Neuronal stem cell (in vitro differentiated cells): Measurements from ENCODE around the gene STT3A.

ENCODE experiments used
- DNase-seq: peaks from one replicate; pipeline ENCODE4 v3.0.0-alpha.2; 2013; ENCODE audit warnings: low spot score
- H2AFZ ChIP-seq: one replicate; pipeline ENCODE4 v1.6.1; 2013; ENCODE audit warnings: mild to moderate bottlenecking, low read length, inconsistent platforms
- H2AK5ac ChIP-seq: 2 replicates; pipeline ENCODE4 v1.6.1; 2013; ENCODE audit warnings: low read depth, mild to moderate bottlenecking, inconsistent platforms, low read length, moderate library complexity, mixed read lengths
- H2BK120ac ChIP-seq: 2 replicates; pipeline ENCODE4 v1.6.1; 2013; ENCODE audit warnings: low read depth, mild to moderate bottlenecking, inconsistent platforms, low read length, moderate library complexity, mixed read lengths
- H2BK12ac ChIP-seq: one replicate; pipeline ENCODE4 v1.6.1; 2013; ENCODE audit warnings: low read length, inconsistent platforms
- H2BK15ac ChIP-seq: 2 replicates; pipeline ENCODE4 v1.6.1; 2013; ENCODE audit warnings: mild to moderate bottlenecking, low read length, inconsistent platforms, mixed read lengths
- H2BK5ac ChIP-seq: one replicate; pipeline ENCODE4 v1.6.1; 2013; ENCODE audit warnings: inconsistent platforms, mild to moderate bottlenecking, low read length, moderate library complexity
- H3K14ac ChIP-seq: one replicate; pipeline ENCODE4 v1.6.1; 2013; ENCODE audit warnings: low read length, inconsistent platforms
- H3K18ac ChIP-seq: 2 replicates; pipeline ENCODE4 v1.6.1; 2013; ENCODE audit warnings: low read length, inconsistent platforms
- H3K23ac ChIP-seq: 2 replicates; pipeline ENCODE4 v1.6.1; 2013; ENCODE audit warnings: low read depth, mild to moderate bottlenecking, mixed read lengths, low read length, inconsistent platforms; ENCODE audit not compliant: poor library complexity
- H3K27ac ChIP-seq: replicated peaks from 3 replicates; pipeline ENCODE4 v1.5.1; 2013; ENCODE audit warnings: low read length, inconsistent platforms
- H3K27me3 ChIP-seq, 3 experiments: 2 replicates each; pipeline ENCODE4 v1.6.1; 2013; ENCODE audit warnings: low read length in 3 of 3, mild to moderate bottlenecking in 2 of 3, inconsistent platforms in 1 of 3, low read depth in 1 of 3, mixed read lengths in 1 of 3, moderate library complexity in 1 of 3; ENCODE audit not compliant: control insufficient read depth in 3 of 3, insufficient read depth in 3 of 3
- H3K36me3 ChIP-seq, 2 donors: replicated peaks in 1 of 2; 2 replicates each; pipeline ENCODE4 v1.6.1; 2013; ENCODE audit warnings: low read length in 2 of 2; ENCODE audit not compliant: control insufficient read depth in 2 of 2, insufficient read depth in 2 of 2
- H3K4ac ChIP-seq: 2 replicates; pipeline ENCODE4 v1.6.1; 2013; ENCODE audit warnings: inconsistent platforms, mild to moderate bottlenecking, low read length, moderate library complexity
- H3K4me1 ChIP-seq, 2 donors: 1 replicate in 1 of 2; 2 replicates in 1 of 2; pipeline ENCODE4 v1.6.1; 2013; ENCODE audit warnings: low read length in 2 of 2, low read depth in 1 of 2; ENCODE audit not compliant: control insufficient read depth in 2 of 2, insufficient read depth in 1 of 2
- H3K4me2 ChIP-seq: one replicate; pipeline ENCODE4 v1.6.1; 2013; ENCODE audit warnings: mild to moderate bottlenecking, low read length, inconsistent platforms; ENCODE audit not compliant: insufficient read depth, poor library complexity, severe bottlenecking
- H3K4me3 ChIP-seq, 2 donors: 2 replicates each; pipeline ENCODE4 v1.5.1; 2013; ENCODE audit warnings: low read length in 2 of 2, mild to moderate bottlenecking in 2 of 2, inconsistent platforms in 1 of 2, moderate library complexity in 1 of 2
- H3K79me1 ChIP-seq: one replicate; pipeline ENCODE4 v1.6.1; 2013; ENCODE audit warnings: low read depth, mild to moderate bottlenecking, inconsistent platforms, low read length, moderate library complexity
- H3K9ac ChIP-seq: one replicate; pipeline ENCODE4 v1.6.1; 2013; ENCODE audit warnings: mild to moderate bottlenecking, low read depth, low read length, inconsistent platforms; ENCODE audit not compliant: poor library complexity
- H3K9me3 ChIP-seq, 2 donors: replicated peaks in 1 of 2; 2 replicates each; pipeline versions ENCODE3 to v1.6.1; 2013; ENCODE audit warnings: low read length in 2 of 2, mild to moderate bottlenecking in 2 of 2, inconsistent platforms in 1 of 2, low read depth in 1 of 2, mixed read lengths in 1 of 2, moderate library complexity in 1 of 2; ENCODE audit not compliant: control insufficient read depth in 2 of 2, insufficient read depth in 1 of 2
- H4K8ac ChIP-seq: one replicate; pipeline ENCODE4 v1.6.1; 2013; ENCODE audit warnings: low read depth, mild to moderate bottlenecking, inconsistent platforms, low read length, moderate library complexity
- H4K91ac ChIP-seq: one replicate; pipeline ENCODE4 v1.6.1; 2013; ENCODE audit warnings: low read length, low read depth, mild to moderate bottlenecking, inconsistent platforms; ENCODE audit not compliant: poor library complexity
- WGBS, 2 donors: extraction: QIAGEN DNeasy Blood & Tissue Kit; methylation state at CpG; one replicate each; pipeline ENCODE4 v1.1.7; 2013; ENCODE audit warnings: missing lambda C conversion rate in 2 of 2, mixed read lengths in 1 of 2; ENCODE audit not compliant: insufficient read length in 2 of 2, insufficient replicate concordance in 1 of 2; ENCODE audit errors: extremely low coverage in 2 of 2; 5-methylcytosine and 5-hydroxymethylcytosine counted together

Gene STT3A

DNA sequence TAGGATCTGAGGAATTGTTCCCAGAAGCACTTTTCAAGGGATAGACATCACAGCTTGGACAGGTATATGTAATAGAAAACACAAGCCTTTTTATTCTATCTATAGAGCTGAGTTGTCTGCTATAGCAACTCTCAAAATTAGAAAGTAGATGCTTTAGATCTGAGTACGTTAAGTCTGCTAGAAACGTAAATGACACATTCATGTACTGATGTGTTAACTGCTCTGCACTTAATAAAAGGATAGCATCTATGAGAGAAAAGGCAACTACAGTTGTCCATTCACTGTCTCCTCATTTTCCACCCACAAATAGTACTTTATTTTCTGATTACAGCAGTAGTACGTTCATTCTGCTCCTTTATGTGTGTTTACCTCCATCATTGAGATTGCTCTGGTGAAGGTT is 6.0 kb upstream of the STT3A start:
- H3K4ac ChIP-seq, result no peak overlapping the region
- no peaks in the 10 kb centered on the region for H3K79me1 ChIP-seq
- DNase-seq, result no peak
- H3K14ac ChIP-seq, result no peak overlapping the region
- no peak overlapping the region for H2BK12ac ChIP-seq
- no peak overlapping the region for H3K18ac ChIP-seq
- no peak overlapping the region for H3K27ac ChIP-seq
- no peak overlapping the region for H4K91ac ChIP-seq
- no peak overlapping the region for H3K4me3 ChIP-seq
- no peak overlapping the region for H3K9ac ChIP-seq
- H3K4me2 ChIP-seq, result no peak overlapping the region
- no peak overlapping the region for H3K23ac ChIP-seq
- no peaks in the 10 kb centered on the region for H3K9me3 ChIP-seq
- no CpG with 5 or more reads among the region's 3 CpGs for WGBS, 2 donors
- no peak overlapping the region for H2AFZ ChIP-seq
- H2BK5ac ChIP-seq, result no peak overlapping the region
- H2BK120ac ChIP-seq, result no peak overlapping the region
- H3K4me1 ChIP-seq, result peaks cover 2 to 6% of the 10 kb centered on the region in 2 donors
- H3K27me3 ChIP-seq, result no peaks in the 10 kb centered on the region
- H3K36me3 ChIP-seq, result peaks cover 7 to 37% of the 10 kb centered on the region in 2 donors
- no peak overlapping the region for H2AK5ac ChIP-seq
- no peak overlapping the region for H2BK15ac ChIP-seq
- H4K8ac ChIP-seq, result no peak overlapping the region

DNA sequence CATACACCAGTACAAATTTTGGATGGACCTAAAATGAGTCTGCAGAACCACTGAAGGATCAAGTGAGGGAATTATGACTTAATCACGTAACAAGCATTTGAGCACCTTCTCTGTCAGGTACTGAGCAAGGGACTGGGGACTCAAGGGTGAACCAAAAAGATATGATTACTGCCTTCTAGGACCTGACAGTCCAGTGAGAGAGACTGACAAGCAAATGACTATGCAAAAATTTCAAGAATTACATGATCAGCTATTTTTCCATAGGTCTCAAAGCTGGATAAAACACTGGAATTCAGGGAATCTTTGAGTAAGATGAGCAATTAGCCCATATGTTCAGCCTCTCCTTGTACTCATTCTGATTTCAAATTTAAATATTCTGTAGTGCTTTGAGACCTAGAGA is 5.2 kb upstream of the STT3A start:
- no peak overlapping the region for H3K27ac ChIP-seq
- H2BK120ac ChIP-seq, result no peak overlapping the region
- H2BK15ac ChIP-seq, result no peak overlapping the region
- no CpG with 5 or more reads among the region's 1 CpG for WGBS, 2 donors
- H2BK12ac ChIP-seq, result no peak overlapping the region
- no peak overlapping the region for H3K14ac ChIP-seq
- H3K18ac ChIP-seq, result no peak overlapping the region
- H2AK5ac ChIP-seq, result no peak overlapping the region
- no peak overlapping the region for H3K9ac ChIP-seq
- no peak overlapping the region for H4K8ac ChIP-seq
- no peaks in the 10 kb centered on the region for H3K27me3 ChIP-seq
- no peaks in the 10 kb centered on the region for H3K9me3 ChIP-seq
- no peak overlapping the region for H3K4me2 ChIP-seq
- no peak overlapping the region for H3K23ac ChIP-seq
- peaks cover 7 to 28% of the 10 kb centered on the region in 2 donors for H3K36me3 ChIP-seq
- H3K4ac ChIP-seq, result no peak overlapping the region
- H3K79me1 ChIP-seq, result no peaks in the 10 kb centered on the region
- DNase-seq, result no peak
- no peak overlapping the region for H3K4me3 ChIP-seq
- peaks cover 3 to 7% of the 10 kb centered on the region in 2 donors for H3K4me1 ChIP-seq
- no peak overlapping the region for H4K91ac ChIP-seq
- H2BK5ac ChIP-seq, result no peak overlapping the region
- no peak overlapping the region for H2AFZ ChIP-seq

DNA sequence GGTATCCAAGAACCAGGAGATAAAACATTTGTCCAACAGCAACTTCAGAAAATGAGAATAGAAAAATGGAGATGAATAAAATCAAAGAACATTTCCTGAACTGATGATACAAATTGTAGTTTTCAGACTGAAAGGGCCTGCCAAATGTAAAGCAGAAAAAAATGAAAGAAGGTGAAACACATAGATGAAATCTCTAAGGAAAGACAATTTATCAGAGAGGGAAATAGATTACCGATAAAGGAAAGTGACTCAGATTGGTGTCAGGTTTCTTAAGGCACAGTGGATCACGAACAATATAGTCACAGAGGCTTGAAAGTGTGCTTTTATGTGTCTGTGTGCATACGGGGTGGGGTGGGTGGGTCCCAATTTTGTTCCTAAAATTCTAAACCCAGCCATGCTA is 4.1 kb upstream of the STT3A start:
- Histone ChIP-seq H3K18ac (no peak overlapping the region), H3K4ac (no peak overlapping the region), H4K8ac (no peak overlapping the region), H3K4me2 (no peak overlapping the region), H3K14ac (no peak overlapping the region), H2AK5ac (no peak overlapping the region), H2BK15ac (no peak overlapping the region), H2BK5ac (no peak overlapping the region), H3K4me3 (no peak overlapping the region), H2AFZ (no peak overlapping the region), H3K9ac (no peak overlapping the region), H3K27ac (no peak overlapping the region), H3K23ac (no peak overlapping the region), H3K27me3 (no peaks in the 10 kb centered on the region), H3K36me3 (peaks cover 5 to 18% of the 10 kb centered on the region in 2 donors), H4K91ac (no peak overlapping the region), H3K79me1 (peaks cover 2% of the 10 kb centered on the region), H3K4me1 (peaks cover 5 to 7% of the 10 kb centered on the region in 2 donors), H3K9me3 (no peaks in the 10 kb centered on the region), H2BK120ac (no peak overlapping the region), H2BK12ac (no peak overlapping the region)
- no peak for DNase-seq
- WGBS, 2 donors, result no CpG with 5 or more reads among the region's 3 CpGs

DNA sequence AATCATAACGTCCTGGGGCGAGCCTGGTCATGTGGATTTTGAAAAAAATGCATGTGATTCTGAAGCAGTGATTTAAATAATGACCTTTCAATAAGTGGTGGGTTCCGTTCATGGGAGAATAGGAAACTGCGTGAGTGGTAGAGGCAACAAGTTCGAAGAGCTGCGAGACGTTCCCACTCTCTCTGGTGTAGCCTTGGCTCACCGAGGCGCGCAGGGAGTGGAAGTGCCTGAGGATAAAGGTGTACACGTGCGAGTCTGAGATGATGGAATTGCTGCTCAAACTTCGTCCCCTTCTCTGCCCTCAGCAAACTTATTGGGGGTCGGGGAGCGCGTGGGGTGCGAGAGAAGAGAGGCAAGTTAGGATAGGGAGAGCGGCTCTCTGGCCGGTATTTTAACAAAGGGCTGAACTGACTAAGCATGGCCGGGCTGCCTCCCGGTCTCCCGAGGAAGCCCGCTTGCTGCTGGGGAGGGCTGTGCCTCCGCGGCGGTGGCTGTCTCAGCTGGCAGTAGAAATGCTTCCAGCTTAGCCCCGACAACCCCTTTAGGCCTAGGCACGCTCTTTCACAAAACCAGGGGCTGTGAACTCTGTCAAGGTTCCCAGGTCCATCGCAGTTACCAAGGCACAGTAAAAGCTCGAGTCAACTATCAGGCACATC is 875 bp upstream of the STT3A start:
- Histone ChIP-seq H3K14ac (peak overlapping the region; percentile 67), H3K18ac (peak overlapping the region; percentile 28), H3K23ac (peak overlapping the region; percentile 76), H3K27me3 (no peaks in the 10 kb centered on the region), H3K27ac (peak overlapping the region; percentile 9), H2BK5ac (no peak overlapping the region), H3K9me3 (no peaks in the 10 kb centered on the region), H3K4me1 (peaks cover 5 to 7% of the 10 kb centered on the region in 2 donors), H2BK120ac (no peak overlapping the region), H2AFZ (peak overlapping the region; percentile 87), H2AK5ac (peak overlapping the region; percentile 64), H3K9ac (peak overlapping the region; percentile 89), H3K36me3 (peaks cover 0 to 24% of the 10 kb centered on the region in 2 donors), H2BK12ac (no peak overlapping the region), H3K4me2 (peak overlapping the region; percentile 66), H4K91ac (no peak overlapping the region), H3K4ac (no peak overlapping the region), H3K79me1 (peaks cover 2% of the 10 kb centered on the region), H4K8ac (no peak overlapping the region), H2BK15ac (no peak overlapping the region), H3K4me3 (peak overlapping the region; percentile 85 to 90)
- DNase-seq, result no peak
- no CpG with 5 or more reads among the region's 30 CpGs for WGBS, 2 donors
